Measurements from ENCODE around the gene SLC16A7. TPM values are rescaled to one million over a fixed set of nuclear protein-coding genes. Genes with fewer than 3 reads are reported as not detected.

Gene SLC16A7
- polyA plus RNA-seq, 1 donor, result 4.2 TPM

DNA sequence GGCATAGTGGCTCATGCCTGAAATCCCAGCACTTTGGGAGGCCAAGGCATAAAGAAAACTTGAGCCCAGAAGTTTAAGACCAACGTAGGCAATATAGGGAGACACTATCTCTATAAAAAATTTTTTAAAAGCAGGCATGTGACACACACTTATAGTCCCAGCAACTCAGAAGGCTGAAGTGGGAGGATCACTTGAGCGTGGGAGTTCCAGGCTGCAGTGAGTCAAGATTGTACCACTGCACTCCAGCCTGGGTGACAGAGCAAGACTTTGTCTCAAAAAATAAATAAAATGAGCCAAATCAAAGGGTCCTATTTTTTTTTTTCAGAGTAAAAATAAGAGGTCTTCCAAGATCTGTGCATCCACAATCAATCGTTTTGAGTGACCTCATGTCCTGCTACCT lies 237.6 kb downstream of the SLC16A7 start:
- WGBS (ENCODE audit: insufficient coverage, low lambda C conversion rate), result 100% methylated on average over 1 of the region's 3 CpGs

DNA sequence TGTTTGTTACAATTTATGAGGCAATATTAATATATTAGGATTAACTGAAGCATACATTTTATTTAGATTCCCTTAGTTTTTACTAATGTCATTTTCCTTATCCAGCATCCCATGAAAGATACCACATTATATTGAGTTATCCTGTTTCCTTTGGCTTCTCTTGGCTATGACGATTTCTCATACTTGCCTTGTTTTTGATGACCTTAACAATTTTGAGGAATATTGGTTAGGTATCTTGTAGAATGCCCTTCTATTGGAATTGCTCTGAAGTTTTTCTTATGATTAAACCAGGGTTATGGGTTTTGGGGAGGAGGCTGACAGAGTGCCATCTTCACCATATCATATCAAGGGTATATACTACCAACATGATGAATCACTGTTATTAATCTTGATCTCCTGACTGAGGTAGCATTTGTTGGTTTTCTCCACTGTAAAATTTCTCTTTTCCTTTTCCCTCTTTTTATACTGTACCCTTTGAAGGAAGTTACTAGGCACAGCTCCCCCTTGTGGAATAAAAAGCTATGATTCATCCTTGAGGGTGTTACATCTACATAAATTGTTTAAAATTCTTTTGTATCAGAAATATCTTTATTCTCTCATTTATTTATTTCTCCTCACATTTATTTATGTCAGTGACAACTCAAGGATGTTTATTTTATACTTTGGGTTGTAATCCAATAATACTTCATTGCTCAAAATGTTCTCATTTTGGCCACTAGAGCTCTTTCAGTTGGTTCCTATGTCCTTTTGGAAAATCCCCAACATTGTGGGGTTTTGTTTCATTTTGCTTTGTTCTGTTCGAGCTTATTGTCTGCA lies 239.0 kb downstream of the SLC16A7 start:
- DNase-seq, result no peak
- Histone ChIP-seq H3K9me3 (ENCODE audit: control insufficient read depth, low read depth, low read length) (no peaks in the 10 kb centered on the region), H3K4me1 (ENCODE audit: control insufficient read depth, insufficient read depth, low read length) (no peaks in the 10 kb centered on the region), H3K27me3 (ENCODE audit: control insufficient read depth, insufficient read depth, low read length) (no peaks in the 10 kb centered on the region), H3K27ac (ENCODE audit: low read length) (no peak overlapping the region), H3K4me3 (ENCODE audit: low read length) (no peak overlapping the region), H3K36me3 (ENCODE audit: control insufficient read depth, insufficient read depth, low read length) (no peaks in the 10 kb centered on the region)
- 63% methylated on average over 1 of the region's 2 CpGs for WGBS (ENCODE audit: insufficient coverage, low lambda C conversion rate)

More for the DNA sequence above, 237.6 kb downstream of the SLC16A7 start:
- no peaks in the 10 kb centered on the region for H3K4me1 ChIP-seq (ENCODE audit: control insufficient read depth, insufficient read depth, low read length)
- H3K27me3 ChIP-seq (ENCODE audit: control insufficient read depth, insufficient read depth, low read length), result no peaks in the 10 kb centered on the region
- H3K9me3 ChIP-seq (ENCODE audit: control insufficient read depth, low read depth, low read length), result no peaks in the 10 kb centered on the region
- H3K36me3 ChIP-seq (ENCODE audit: control insufficient read depth, insufficient read depth, low read length), result no peaks in the 10 kb centered on the region
- no peak for DNase-seq
- no peak overlapping the region for H3K27ac ChIP-seq (ENCODE audit: low read length)
- no peak overlapping the region for H3K4me3 ChIP-seq (ENCODE audit: low read length)
